SU-DHL-6 (cell line): ENCODE measurements around the gene PRSS56.

Source experiments
- H2AFZ ChIP-seq: fragments of 200-600 bp; sonication (generic); 2 replicates; pipeline ENCODE4 v1.6.1; 2014; ENCODE audit warnings: low read depth, mild to moderate bottlenecking, moderate library complexity, mixed read lengths, antibody characterized with exemption, low read length; ENCODE audit not compliant: severe bottlenecking
- H3F3A ChIP-seq: fragments of 200-600 bp; shearing (Covaris generic); 2 replicates; pipeline ENCODE4 v1.6.0; 2016; ENCODE audit warnings: antibody characterized with exemption, mild to moderate bottlenecking; ENCODE audit not compliant: insufficient read depth
- H3K27ac ChIP-seq: fragments of 200-600 bp; sonication (generic); 2 replicates; pipeline ENCODE4 v1.5.1; 2016; ENCODE audit warnings: low read depth, mild to moderate bottlenecking, low read length, moderate library complexity, mixed read lengths
- H3K27me3 ChIP-seq: fragments of 200-600 bp; sonication (generic), shearing (Covaris generic); 2 replicates; pipeline ENCODE4 v1.6.0; 2014; ENCODE audit warnings: mild to moderate bottlenecking, low read length
- H3K36me3 ChIP-seq: fragments of 200-600 bp; sonication (generic); 2 replicates; pipeline ENCODE4 v1.6.1; 2014; ENCODE audit warnings: mild to moderate bottlenecking, low read length, mixed read lengths
- H3K4me2 ChIP-seq: fragments of 300-600, 200-600 bp; shearing (Covaris generic), sonication (generic); 2 replicates; pipeline ENCODE4 v1.6.0; 2014; ENCODE audit warnings: low read length, low read depth, mild to moderate bottlenecking; ENCODE audit not compliant: poor library complexity, severe bottlenecking
- H3K4me3 ChIP-seq: fragments of 200-600 bp; sonication (generic); 2 replicates; pipeline ENCODE4 v1.5.1; 2014; ENCODE audit warnings: antibody characterized with exemption, low read length, mild to moderate bottlenecking, mixed read lengths; ENCODE audit not compliant: insufficient read depth, poor library complexity, severe bottlenecking
- H3K79me2 ChIP-seq: fragments of 200-600 bp; sonication (generic); 2 replicates; pipeline ENCODE4 v1.6.1; 2014; ENCODE audit warnings: mild to moderate bottlenecking, low read length, moderate library complexity; ENCODE audit not compliant: insufficient read depth
- H3K9ac ChIP-seq: fragments of 200-600 bp; sonication (generic); 2 replicates; pipeline ENCODE4 v1.7.0; 2014; ENCODE audit warnings: mild to moderate bottlenecking, low read length
- H3K9me2 ChIP-seq: fragments of 200-600 bp; sonication (generic); replicated peaks from 2 replicates; pipeline ENCODE4 v1.6.1; 2014; ENCODE audit warnings: low read length; ENCODE audit not compliant: insufficient read depth
- H3K9me3 ChIP-seq: fragments of 200-600 bp; sonication (generic); 2 replicates; pipeline ENCODE4 v1.6.1; 2014; ENCODE audit warnings: low read length, mixed read lengths; ENCODE audit not compliant: insufficient read depth
- H4K20me1 ChIP-seq: fragments of 200-600 bp; sonication (generic); 2 replicates; pipeline ENCODE4 v1.6.1; 2014; ENCODE audit warnings: low read depth, mild to moderate bottlenecking, antibody characterized with exemption, low read length, moderate library complexity, mixed read lengths
- CTCF ChIP-seq: fragments of 200-600 bp; sonication (generic); IDR thresholded peaks from one replicate; pipeline ENCODE4 v1.5.1; 2017; ENCODE audit warnings: antibody characterized with exemption, mild to moderate bottlenecking, low read length, moderate library complexity; ENCODE audit not compliant: insufficient read depth, poor library complexity, severe bottlenecking
- EZH2phosphoT487 ChIP-seq: fragments of 200-600 bp; sonication (generic), shearing (Covaris generic); conservative IDR thresholded peaks from 2 replicates; pipeline ENCODE4 v1.6.1; 2018; ENCODE audit warnings: mild to moderate bottlenecking, antibody characterized with exemption, low read length, moderate library complexity, mixed read lengths

PRSS56 gene

GRCh38 chr2:232482301-232483238 is 37.6 kb upstream of the PRSS56 start:
- no peaks in the 10 kb centered on the region for H4K20me1 ChIP-seq
- H3K27me3 ChIP-seq, result no peaks in the 10 kb centered on the region
- no peak overlapping the region for H2AFZ ChIP-seq
- H3F3A ChIP-seq, result no peaks in the 10 kb centered on the region
- no peak overlapping the region for H3K27ac ChIP-seq
- no peaks in the 10 kb centered on the region for H3K36me3 ChIP-seq
- H3K9me2 ChIP-seq, result no peaks in the 10 kb centered on the region
- no peaks in the 10 kb centered on the region for H3K79me2 ChIP-seq
- no peak overlapping the region for H3K4me3 ChIP-seq
- H3K9ac ChIP-seq, result no peak overlapping the region
- H3K9me3 ChIP-seq, result no peaks in the 10 kb centered on the region
- TF ChIP-seq CTCF (no peak), EZH2phosphoT487 (no peak)
- no peak overlapping the region for H3K4me2 ChIP-seq

GRCh38 chr2:232483311-232483922 is 36.8 kb upstream of the PRSS56 start:
- no peak overlapping the region for H3K4me3 ChIP-seq
- H3K79me2 ChIP-seq, result no peaks in the 10 kb centered on the region
- no peaks in the 10 kb centered on the region for H4K20me1 ChIP-seq
- no peaks in the 10 kb centered on the region for H3K27me3 ChIP-seq
- H2AFZ ChIP-seq, result no peak overlapping the region
- H3K27ac ChIP-seq, result no peak overlapping the region
- no peaks in the 10 kb centered on the region for H3F3A ChIP-seq
- no peak for TF ChIP-seq EZH2phosphoT487
- TF ChIP-seq CTCF, result no peak
- H3K9me3 ChIP-seq, result no peaks in the 10 kb centered on the region
- no peaks in the 10 kb centered on the region for H3K36me3 ChIP-seq
- no peak overlapping the region for H3K9ac ChIP-seq
- no peak overlapping the region for H3K4me2 ChIP-seq
- no peaks in the 10 kb centered on the region for H3K9me2 ChIP-seq

- Histone ChIP-seq H3K9me3 (no peaks in the 10 kb centered on the region), H3K27me3 (no peaks in the 10 kb centered on the region), H3K27ac (no peak overlapping the region), H3K79me2 (no peaks in the 10 kb centered on the region), H4K20me1 (no peaks in the 10 kb centered on the region), H3K36me3 (no peaks in the 10 kb centered on the region), H3K4me2 (no peak overlapping the region), H3K4me3 (no peak overlapping the region), H3F3A (no peaks in the 10 kb centered on the region), H2AFZ (no peak overlapping the region), H3K9me2 (no peaks in the 10 kb centered on the region), H3K9ac (no peak overlapping the region)
- TF ChIP-seq CTCF (no peak), EZH2phosphoT487 (no peak)
Observed at GRCh38 chr2:232483923-232484627, 36.1 kb upstream of the PRSS56 start.
